ENCODE results near the gene WDR93. TPM values are rescaled to one million over a fixed set of nuclear protein-coding genes. Genes with fewer than 3 reads are reported as not detected.

Gene WDR93
- total RNA-seq, 2 donors from 2014 or later: 0.24 to 0.64 TPM

DNA sequence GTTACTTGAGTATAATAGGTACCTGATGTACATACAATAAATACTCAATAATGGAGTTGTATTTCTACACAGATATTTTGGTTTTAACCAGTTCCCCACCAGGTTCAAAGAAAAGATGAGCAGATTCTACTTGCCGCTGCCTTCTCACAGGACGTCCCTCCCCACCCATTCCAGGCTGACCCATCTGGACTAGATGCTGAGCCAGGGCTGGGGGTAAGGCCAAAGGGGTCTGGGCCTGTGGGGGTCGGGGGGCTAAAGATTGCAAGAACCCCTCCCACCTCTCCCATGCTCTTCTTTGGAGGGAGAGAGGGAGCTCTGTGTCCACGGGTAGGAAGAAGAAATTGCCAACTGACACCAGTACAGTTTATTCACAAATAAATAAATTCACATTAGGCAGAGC is 58.9 kb downstream of the WDR93 start:
- Mint-ChIP-seq H3K27me3 (ENCODE audit: insufficient read depth) (peaks cover 35% of the 10 kb centered on the region), H3K36me3 (ENCODE audit: low read depth) (no peaks in the 10 kb centered on the region), H3K4me1 (no peaks in the 10 kb centered on the region), H3K4me3 (peak overlapping the region; percentile 45), H3K9me3 (no peaks in the 10 kb centered on the region), H3K27ac (no peak overlapping the region)
- peaks cover 94% of the 10 kb centered on the region for H3K27me3 ChIP-seq (ENCODE audit: control insufficient read depth, insufficient read depth, low read length, poor library complexity, severe bottlenecking)
- TF ChIP-seq, protein P1, sequence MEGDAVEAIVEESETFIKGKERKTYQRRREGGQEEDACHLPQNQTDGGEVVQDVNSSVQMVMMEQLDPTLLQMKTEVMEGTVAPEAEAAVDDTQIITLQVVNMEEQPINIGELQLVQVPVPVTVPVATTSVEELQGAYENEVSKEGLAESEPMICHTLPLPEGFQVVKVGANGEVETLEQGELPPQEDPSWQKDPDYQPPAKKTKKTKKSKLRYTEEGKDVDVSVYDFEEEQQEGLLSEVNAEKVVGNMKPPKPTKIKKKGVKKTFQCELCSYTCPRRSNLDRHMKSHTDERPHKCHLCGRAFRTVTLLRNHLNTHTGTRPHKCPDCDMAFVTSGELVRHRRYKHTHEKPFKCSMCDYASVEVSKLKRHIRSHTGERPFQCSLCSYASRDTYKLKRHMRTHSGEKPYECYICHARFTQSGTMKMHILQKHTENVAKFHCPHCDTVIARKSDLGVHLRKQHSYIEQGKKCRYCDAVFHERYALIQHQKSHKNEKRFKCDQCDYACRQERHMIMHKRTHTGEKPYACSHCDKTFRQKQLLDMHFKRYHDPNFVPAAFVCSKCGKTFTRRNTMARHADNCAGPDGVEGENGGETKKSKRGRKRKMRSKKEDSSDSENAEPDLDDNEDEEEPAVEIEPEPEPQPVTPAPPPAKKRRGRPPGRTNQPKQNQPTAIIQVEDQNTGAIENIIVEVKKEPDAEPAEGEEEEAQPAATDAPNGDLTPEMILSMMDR (conservative IDR thresholded peaks at IDR 0.05): no peak
- WGBS, 2 experiments (ENCODE audit: insufficient coverage in 1 of 2, insufficient read length in 1 of 2): 67 to 70% methylated on average over 2 of the region's 4 CpGs
- no peaks in the 10 kb centered on the region for H3K9me3 ChIP-seq (ENCODE audit: control insufficient read depth, low read length)
- no peak overlapping the region for H3K4me3 ChIP-seq (ENCODE audit: low read length)
- DNase-seq: no peak
- no peak overlapping the region for H3K27ac ChIP-seq (ENCODE audit: low read depth, low read length)
- no peak overlapping the region for H3K9ac ChIP-seq (ENCODE audit: extremely low read depth, low read length, poor library complexity, severe bottlenecking)
- H3K36me3 ChIP-seq (ENCODE audit: control insufficient read depth, insufficient read depth, low read length): no peaks in the 10 kb centered on the region
- H3K4me1 ChIP-seq (ENCODE audit: control insufficient read depth, insufficient read depth, low read length): no peaks in the 10 kb centered on the region

GRCh38 chr15:89749951-89750559 is 59.4 kb downstream of the WDR93 start:
- Histone ChIP-seq H3K27me3 (ENCODE audit: control insufficient read depth, insufficient read depth, low read length, poor library complexity, severe bottlenecking) (peaks cover 94% of the 10 kb centered on the region), H3K9me3 (ENCODE audit: control insufficient read depth, low read length) (no peaks in the 10 kb centered on the region), H3K4me1 (ENCODE audit: control insufficient read depth, insufficient read depth, low read length) (no peaks in the 10 kb centered on the region), H3K36me3 (ENCODE audit: control insufficient read depth, insufficient read depth, low read length) (no peaks in the 10 kb centered on the region), H3K9ac (ENCODE audit: extremely low read depth, low read length, poor library complexity, severe bottlenecking) (no peak overlapping the region), H3K4me3 (ENCODE audit: low read length) (peak overlapping the region; percentile 64), H3K27ac (ENCODE audit: low read depth, low read length) (no peak overlapping the region)
- TF ChIP-seq, protein P1 (conservative IDR thresholded peaks at IDR 0.05): no peak
- peak overlapping the region; percentile 45 for H3K4me3 Mint-ChIP-seq
- H3K4me1 Mint-ChIP-seq: no peaks in the 10 kb centered on the region
- H3K36me3 Mint-ChIP-seq (ENCODE audit: low read depth): no peaks in the 10 kb centered on the region
- peak; percentile 67 for DNase-seq
- H3K9me3 Mint-ChIP-seq: no peaks in the 10 kb centered on the region
- H3K27me3 Mint-ChIP-seq (ENCODE audit: insufficient read depth): peaks cover 40% of the 10 kb centered on the region
- H3K27ac Mint-ChIP-seq: no peak overlapping the region
- 6% methylated on average over 17 to 41 of the region's 41 CpGs for WGBS, 2 experiments (ENCODE audit: insufficient coverage in 1 of 2, insufficient read length in 1 of 2)

- Mint-ChIP-seq H3K36me3 (ENCODE audit: low read depth) (no peaks in the 10 kb centered on the region), H3K4me1 (no peaks in the 10 kb centered on the region), H3K27ac (no peak within 1 kb of the TSS), H3K27me3 (ENCODE audit: insufficient read depth) (peaks cover 48% of the 10 kb centered on the region), H3K9me3 (no peaks in the 10 kb centered on the region), H3K4me3 (peak within 1 kb of the TSS; percentile 45)
- Histone ChIP-seq H3K27ac (ENCODE audit: low read depth, low read length) (no peak within 1 kb of the TSS), H3K9me3 (ENCODE audit: control insufficient read depth, low read length) (no peaks in the 10 kb centered on the region), H3K4me1 (ENCODE audit: control insufficient read depth, insufficient read depth, low read length) (no peaks in the 10 kb centered on the region), H3K4me3 (ENCODE audit: low read length) (peak within 1 kb of the TSS; percentile 73), H3K36me3 (ENCODE audit: control insufficient read depth, insufficient read depth, low read length) (no peaks in the 10 kb centered on the region), H3K27me3 (ENCODE audit: control insufficient read depth, insufficient read depth, low read length, poor library complexity, severe bottlenecking) (peaks cover 94% of the 10 kb centered on the region), H3K9ac (ENCODE audit: extremely low read depth, low read length, poor library complexity, severe bottlenecking) (no peak within 1 kb of the TSS)
- TF ChIP-seq, protein P1 (conservative IDR thresholded peaks at IDR 0.05): peak; percentile 92
- peak; percentile 97 for DNase-seq
- WGBS, 2 experiments (ENCODE audit: insufficient coverage in 1 of 2, insufficient read length in 1 of 2): 3% methylated on average over 52 to 114 of the region's 114 CpGs
Observed at GRCh38 chr15:89750560-89751542, 60.2 kb downstream of the WDR93 start, which contains the start of gene MESP1. Gene MESP1, minus strand, starts transcription at chr15:89751249. Its CDS starts 18 bp downstream, at chr15:89751231.
